HepG2 (cell line): ENCODE results near the gene ETF1. TPM values are rescaled to one million over a fixed set of nuclear protein-coding genes. Genes with fewer than 3 reads are reported as not detected.
A peak's percentile ranks its signal among the peaks of the same experiment; 100 is the strongest.

Experiments used
- CEBPB ChIP-seq: IDR thresholded peaks from 2 replicates; pipeline ENCODE4 v1.6.1; 2011; ENCODE audit warnings: low read depth, low read length, improper control_type of control experiment, borderline replicate concordance
- ESRRA ChIP-seq: sonication (generic); formaldehyde crosslinking; IDR thresholded peaks from 2 replicates; pipeline ENCODE4 v1.5.1; 2020; ENCODE audit warnings: mild to moderate bottlenecking, low read depth, missing genetic modification reagents
- FOXA1 ChIP-seq, 2 experiments: fragments of 450-650 bp in 1 of 2; sonication (generic) in 1 of 2; formaldehyde crosslinking in 1 of 2; IDR thresholded peaks; 2 replicates each; pipeline versions ENCODE4 v1.4.0 to v1.6.1; 2016 to 2020; ENCODE audit warnings: missing genetic modification reagents in 1 of 2
- FOXK1 ChIP-seq: sonication (generic); formaldehyde crosslinking; IDR thresholded peaks from 2 replicates; pipeline ENCODE4 v1.4.0; 2020; ENCODE audit warnings: low read depth, missing genetic modification reagents, borderline replicate concordance
- FUBP1 ChIP-seq: sonication (generic); formaldehyde crosslinking; IDR thresholded peaks from 2 replicates; pipeline ENCODE4 v1.5.1; 2020; ENCODE audit warnings: missing genetic modification reagents, mild to moderate bottlenecking, borderline replicate concordance
- HNF4A ChIP-seq: sonication (generic); formaldehyde crosslinking; IDR thresholded peaks from 2 replicates; pipeline ENCODE4 v1.4.0; 2020; ENCODE audit warnings: missing genetic modification reagents
- HNF4G ChIP-seq, 2 experiments: sonication (generic) in 1 of 2; formaldehyde crosslinking in 1 of 2; IDR thresholded peaks; 2 replicates each; pipeline versions ENCODE4 v1.4.0 to v1.6.1; 2011 to 2020; ENCODE audit warnings: borderline replicate concordance in 2 of 2, low read depth in 2 of 2, mild to moderate bottlenecking in 2 of 2, low read length in 1 of 2, missing genetic modification reagents in 1 of 2, moderate library complexity in 1 of 2
- MIER3 ChIP-seq: IDR thresholded peaks from 2 replicates; pipeline ENCODE4 v1.6.1; 2016; ENCODE audit warnings: missing compliant biosample characterization, borderline replicate concordance
- NFRKB ChIP-seq: fragments of 450-650 bp; IDR thresholded peaks from 2 replicates; pipeline ENCODE4 v1.6.1; 2017
- NR2C2 ChIP-seq: sonication (generic); formaldehyde crosslinking; IDR thresholded peaks from 2 replicates; pipeline ENCODE4 v1.4.0; 2020; ENCODE audit warnings: missing genetic modification reagents, mild to moderate bottlenecking, moderate library complexity, borderline replicate concordance
- PHF21A ChIP-seq: sonication (generic); formaldehyde crosslinking; IDR thresholded peaks from 2 replicates; pipeline ENCODE4 v1.5.0; 2020; ENCODE audit warnings: mild to moderate bottlenecking, missing genetic modification reagents
- RBFOX2 ChIP-seq: fragments of 200-400 bp; formaldehyde crosslinking; IDR thresholded peaks from 2 replicates; pipeline ENCODE4 v1.6.1; 2017; ENCODE audit warnings: low read depth, mild to moderate bottlenecking, low read length
- TBX3 ChIP-seq: fragments of 450-650 bp; IDR thresholded peaks from 2 replicates; pipeline ENCODE4 v1.6.1; 2017; ENCODE audit warnings: antibody characterized with exemption, mild to moderate bottlenecking, inconsistent platforms, borderline replicate concordance
- THRA ChIP-seq: sonication (generic); formaldehyde crosslinking; IDR thresholded peaks from 2 replicates; pipeline ENCODE4 v1.4.0; 2020; ENCODE audit warnings: missing genetic modification reagents, borderline replicate concordance
- ZKSCAN8 ChIP-seq: IDR thresholded peaks from 2 replicates; pipeline ENCODE4 v1.6.1; 2016; ENCODE audit warnings: borderline replicate concordance, missing genetic modification reagents, missing compliant biosample characterization
- ZMYM4 ChIP-seq: sonication (generic); formaldehyde crosslinking; IDR thresholded peaks from 2 replicates; pipeline ENCODE4 v1.8.1; 2023; ENCODE audit warnings: mild to moderate bottlenecking, missing genetic modification reagents
- ZNF24 ChIP-seq: fragments of 450-650 bp; IDR thresholded peaks from 2 replicates; pipeline ENCODE4 v1.6.1; 2017; ENCODE audit warnings: antibody characterized with exemption, mild to moderate bottlenecking
- ZNF331 ChIP-seq: sonication (generic); formaldehyde crosslinking; IDR thresholded peaks from 2 replicates; pipeline ENCODE4 v1.4.0; 2020; ENCODE audit warnings: missing genetic modification reagents
- ZNF44 ChIP-seq: sonication (generic); formaldehyde crosslinking; IDR thresholded peaks from 2 replicates; pipeline ENCODE4 v1.5.1; 2020; ENCODE audit warnings: mild to moderate bottlenecking, missing genetic modification reagents
- ZNF639 ChIP-seq: conservative IDR thresholded peaks from 2 replicates; pipeline ENCODE4 v1.6.1; 2018; ENCODE audit warnings: missing genetic modification reagents
- polyA plus RNA-seq, 8 experiments: library from polyadenylated mRNA; depleted of rRNA in 3 of 8; stranded (reverse) in 7 of 8; unstranded in 1 of 8; fragments of >200 nt; fragmentation: Illumina TruSeq in 4 of 8; extraction: Trizol in 4 of 8; gene quantifications; 2 replicates each; pipeline versions ENCODE4 v1.2.1 to v1.2.3, GENCODE V29; 2011 to 2016; ENCODE audit warnings: low read depth in 4 of 8, missing spikeins in 1 of 8, mixed read lengths in 1 of 8; ENCODE audit not compliant: insufficient read depth in 1 of 8
- total RNA-seq, 5 experiments: library from RNA; depleted of rRNA; stranded (reverse); fragments of >200 nt; fragmentation: Illumina TruSeq; extraction: Trizol; gene quantifications; 2 replicates each; pipeline ENCODE4 v1.2.3, GENCODE V29; 2016; ENCODE audit warnings: low read depth in 1 of 5
- TF ChIP-seq, protein P1 (sequence below): sonication (generic); formaldehyde crosslinking; IDR thresholded peaks from 2 replicates; pipeline ENCODE4 v1.4.0; 2020; ENCODE audit warnings: missing genetic modification reagents

Gene ETF1
- total and polyA plus RNA-seq, 2 of the 13 experiments (the other 11 are each of a cell fraction or from before 2014, with no cell fraction given), result 52.1 to 184 TPM

DNA sequence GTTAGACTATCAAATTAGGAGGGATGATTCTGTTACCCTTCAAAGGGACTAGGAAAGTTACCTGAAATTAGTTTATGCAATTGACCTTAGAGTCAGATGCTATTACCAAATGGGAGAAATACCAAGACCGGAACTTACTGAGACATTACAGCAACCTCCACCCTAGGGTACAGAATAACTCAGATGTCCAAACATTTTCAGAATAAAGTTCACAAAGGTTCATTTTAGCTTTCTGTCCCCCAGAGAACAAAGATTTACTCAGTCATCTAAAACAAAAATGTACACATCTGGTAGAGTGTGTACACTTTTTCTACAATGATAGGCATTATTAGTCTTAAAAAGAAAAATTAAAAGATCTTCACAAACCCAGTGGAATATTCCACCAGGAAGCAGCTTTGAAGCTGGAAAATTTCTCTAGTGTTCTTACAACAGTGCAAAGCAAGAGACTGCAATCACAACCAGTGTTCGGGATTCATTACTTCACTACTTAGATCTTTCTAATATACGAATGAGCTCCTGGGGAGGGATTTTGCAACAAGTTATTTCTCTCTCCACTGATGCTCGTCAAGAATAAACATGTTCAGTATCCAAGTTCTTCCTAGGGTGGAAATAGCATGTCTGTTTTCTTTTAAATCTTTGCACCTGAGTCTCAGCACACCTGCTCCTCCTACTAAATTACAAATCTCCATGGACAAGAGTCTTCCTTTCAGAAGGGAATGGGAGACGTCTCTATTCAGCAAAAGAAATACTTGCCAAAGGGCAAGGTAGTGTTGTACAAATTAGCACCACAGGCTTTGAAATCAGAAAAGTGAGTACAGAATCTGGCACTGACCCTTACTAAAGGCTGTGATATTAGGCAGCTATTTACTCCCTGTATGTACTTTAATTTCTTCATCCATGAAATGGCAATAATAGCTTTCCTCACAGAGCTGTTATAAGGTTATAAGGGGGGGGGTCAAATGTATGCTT, 8.8 kb downstream of the ETF1 start (continued):
- TF ChIP-seq FOXK1, result 0 out of 2 replicates have a peak, but pooled peaks have one; percentile 21
- no peak for TF ChIP-seq ZMYM4
- peak; percentile 59 for TF ChIP-seq CEBPB
- 0 out of 2 replicates have a peak, but pooled peaks have one; percentile 46 for TF ChIP-seq PHF21A (CRISPR knock-in tag)
- TF ChIP-seq FOXA1 (IDR thresholded peaks at IDR 0.05), result no peak
- TF ChIP-seq FOXA1 (CRISPR knock-in tag; IDR thresholded peaks at IDR 0.05), result 0 out of 2 replicates have a peak, but pooled peaks have one; percentile 6
- TF ChIP-seq RBFOX2, result peak; percentile 64; the same call in 1 of the 2 replicates
- 0 out of 2 replicates have a peak, but pooled peaks have one; percentile 14 for TF ChIP-seq ZNF331 (CRISPR knock-in tag)
- TF ChIP-seq ZNF639 (CRISPR knock-in tag), result 0 out of 2 replicates have a peak, but pooled peaks have one; percentile 21
- peak; percentile 48; the same call in 1 of the 2 replicates for TF ChIP-seq ZKSCAN8 (CRISPR knock-in tag)
- 0 out of 2 replicates have a peak, but pooled peaks have one; percentile 15 for TF ChIP-seq ZNF24
- peak; percentile 64 for TF ChIP-seq HNF4A
- TF ChIP-seq ESRRA (CRISPR knock-in tag), result no peak
- peak; percentile 31; the same call in 1 of the 2 replicates for TF ChIP-seq HNF4G (IDR thresholded peaks at IDR 0.05; ENCODE audit: borderline replicate concordance, low read depth, low read length)
- TF ChIP-seq HNF4G (CRISPR knock-in tag; IDR thresholded peaks at IDR 0.05; ENCODE audit: borderline replicate concordance, low read depth), result no peak
- no peak for TF ChIP-seq ZNF44 (CRISPR knock-in tag)
- peak; percentile 50; the same call in 1 of the 2 replicates for TF ChIP-seq NR2C2
- TF ChIP-seq TBX3, result no peak
- no peak for TF ChIP-seq NFRKB
- no peak for TF ChIP-seq FUBP1
- TF ChIP-seq MIER3, result 0 out of 2 replicates have a peak, but pooled peaks have one; percentile 2
- TF ChIP-seq THRA (CRISPR knock-in tag), result peak; percentile 77; the same call in 1 of the 2 replicates
- TF ChIP-seq, protein P1, sequence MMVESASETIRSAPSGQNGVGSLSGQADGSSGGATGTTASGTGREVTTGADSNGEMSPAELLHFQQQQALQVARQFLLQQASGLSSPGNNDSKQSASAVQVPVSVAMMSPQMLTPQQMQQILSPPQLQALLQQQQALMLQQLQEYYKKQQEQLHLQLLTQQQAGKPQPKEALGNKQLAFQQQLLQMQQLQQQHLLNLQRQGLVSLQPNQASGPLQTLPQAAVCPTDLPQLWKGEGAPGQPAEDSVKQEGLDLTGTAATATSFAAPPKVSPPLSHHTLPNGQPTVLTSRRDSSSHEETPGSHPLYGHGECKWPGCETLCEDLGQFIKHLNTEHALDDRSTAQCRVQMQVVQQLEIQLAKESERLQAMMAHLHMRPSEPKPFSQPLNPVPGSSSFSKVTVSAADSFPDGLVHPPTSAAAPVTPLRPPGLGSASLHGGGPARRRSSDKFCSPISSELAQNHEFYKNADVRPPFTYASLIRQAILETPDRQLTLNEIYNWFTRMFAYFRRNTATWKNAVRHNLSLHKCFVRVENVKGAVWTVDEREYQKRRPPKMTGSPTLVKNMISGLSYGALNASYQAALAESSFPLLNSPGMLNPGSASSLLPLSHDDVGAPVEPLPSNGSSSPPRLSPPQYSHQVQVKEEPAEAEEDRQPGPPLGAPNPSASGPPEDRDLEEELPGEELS (CRISPR knock-in tag), result peak; percentile 25; the same call in 1 of the 2 replicates
